GM19397 (cell line): ENCODE measurements around the gene IL31.
"Not testable (repeated sequence)": the region's sequence is repeated elsewhere in the genome, so short reads cannot be mapped to it uniquely, and the experiment has no call there.

Experiments used
- ATAC-seq: cut with Tn5 transposase; IDR thresholded peaks from one replicate; pipeline ENCODE4 v1.9.1; 2021; ENCODE audit warnings: mild to moderate bottlenecking, moderate library complexity; ENCODE audit not compliant: unreplicated experiment

IL31 gene

GRCh38 chr12:122174155-122174845 lies at the start of gene IL31:
Gene IL31 (minus strand): TSS chr12:122174221. CDS start chr12:122174172, 49 bp downstream.
- no peak for ATAC-seq

DNA sequence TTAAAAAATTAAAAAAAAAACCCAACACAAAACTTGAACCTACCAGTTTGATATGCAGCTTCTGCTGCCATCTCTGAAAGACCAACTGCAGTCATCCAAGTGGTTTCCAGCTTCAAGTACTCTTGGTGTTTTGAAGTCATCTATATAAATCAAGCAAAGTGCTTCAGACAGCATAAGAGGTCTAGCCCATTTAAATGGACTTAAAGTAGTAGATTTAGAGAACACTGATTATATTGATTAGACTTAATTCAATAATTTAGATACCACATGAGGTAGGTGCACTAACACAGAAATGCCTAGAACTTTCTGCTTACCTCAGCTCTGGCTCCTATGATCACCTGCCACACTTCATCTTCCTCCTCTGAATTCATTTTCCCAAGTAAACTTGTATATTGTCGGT lies 42.4 kb upstream of the IL31 start:
- ATAC-seq: no peak

DNA sequence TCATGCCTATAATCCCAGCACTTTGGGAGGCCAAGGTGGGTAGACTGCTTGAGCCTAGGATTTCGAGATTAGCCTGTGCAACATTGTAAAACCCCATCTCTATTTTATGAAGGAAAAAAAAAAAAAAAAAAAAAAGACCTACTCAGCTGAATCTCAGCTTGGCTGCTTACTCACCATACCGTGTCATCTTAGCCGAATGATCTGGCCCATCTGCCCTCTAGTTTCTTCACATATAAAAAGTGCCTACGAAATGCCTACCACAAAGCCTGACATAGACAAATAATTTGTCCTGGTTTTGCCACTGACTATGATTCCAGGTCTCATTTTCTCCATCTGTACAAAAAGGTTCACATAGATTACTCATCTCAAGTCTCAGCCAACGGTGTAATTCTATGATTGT lies 41.8 kb upstream of the IL31 start:
- no peak for ATAC-seq

DNA sequence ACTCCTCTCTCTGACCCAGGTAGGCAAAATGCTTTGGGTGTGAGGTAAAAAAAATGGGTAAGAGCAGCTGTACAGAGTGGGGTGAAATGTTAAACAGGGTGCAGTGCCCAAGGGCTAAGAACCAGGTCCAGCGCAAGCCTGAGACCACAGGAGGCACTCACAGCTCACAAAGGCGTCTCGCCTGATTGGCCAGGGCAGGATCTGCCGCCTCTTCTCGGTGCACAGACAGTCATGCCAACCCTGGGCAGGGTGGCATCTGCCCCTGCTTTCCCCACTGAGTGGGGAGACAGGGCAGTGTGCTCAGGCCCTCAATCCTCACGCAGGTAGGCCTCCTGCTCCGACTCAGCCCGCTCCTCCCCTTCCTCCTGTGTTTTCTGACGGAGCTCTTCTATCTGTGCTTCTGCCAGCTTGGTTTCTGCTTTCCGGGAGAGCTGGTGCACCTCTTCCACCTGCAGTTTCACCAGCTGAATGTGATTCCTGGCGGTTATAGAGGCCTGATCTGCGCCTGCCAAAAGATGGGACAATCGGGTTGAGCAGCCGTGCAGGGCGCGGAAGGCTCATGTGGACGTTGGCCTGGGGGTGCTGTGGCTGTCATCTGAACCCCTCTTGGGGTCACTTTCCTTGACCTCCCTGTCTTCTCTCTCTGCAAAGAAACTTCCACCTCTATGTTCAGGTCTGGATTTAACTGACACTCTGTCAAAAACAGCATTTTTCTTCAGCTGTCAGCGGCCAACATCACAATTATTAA lies 34.2 kb upstream of the IL31 start:
- no peak for ATAC-seq

GRCh38 chr12:122207391-122207790 lies 33.4 kb upstream of the IL31 start:
- ATAC-seq: no peak

GRCh38 chr12:122206976-122207375 lies 33.0 kb upstream of the IL31 start:
- ATAC-seq: no peak

- no peak for ATAC-seq
Observed at GRCh38 chr12:122206111-122206881, 32.3 kb upstream of the IL31 start.

DNA sequence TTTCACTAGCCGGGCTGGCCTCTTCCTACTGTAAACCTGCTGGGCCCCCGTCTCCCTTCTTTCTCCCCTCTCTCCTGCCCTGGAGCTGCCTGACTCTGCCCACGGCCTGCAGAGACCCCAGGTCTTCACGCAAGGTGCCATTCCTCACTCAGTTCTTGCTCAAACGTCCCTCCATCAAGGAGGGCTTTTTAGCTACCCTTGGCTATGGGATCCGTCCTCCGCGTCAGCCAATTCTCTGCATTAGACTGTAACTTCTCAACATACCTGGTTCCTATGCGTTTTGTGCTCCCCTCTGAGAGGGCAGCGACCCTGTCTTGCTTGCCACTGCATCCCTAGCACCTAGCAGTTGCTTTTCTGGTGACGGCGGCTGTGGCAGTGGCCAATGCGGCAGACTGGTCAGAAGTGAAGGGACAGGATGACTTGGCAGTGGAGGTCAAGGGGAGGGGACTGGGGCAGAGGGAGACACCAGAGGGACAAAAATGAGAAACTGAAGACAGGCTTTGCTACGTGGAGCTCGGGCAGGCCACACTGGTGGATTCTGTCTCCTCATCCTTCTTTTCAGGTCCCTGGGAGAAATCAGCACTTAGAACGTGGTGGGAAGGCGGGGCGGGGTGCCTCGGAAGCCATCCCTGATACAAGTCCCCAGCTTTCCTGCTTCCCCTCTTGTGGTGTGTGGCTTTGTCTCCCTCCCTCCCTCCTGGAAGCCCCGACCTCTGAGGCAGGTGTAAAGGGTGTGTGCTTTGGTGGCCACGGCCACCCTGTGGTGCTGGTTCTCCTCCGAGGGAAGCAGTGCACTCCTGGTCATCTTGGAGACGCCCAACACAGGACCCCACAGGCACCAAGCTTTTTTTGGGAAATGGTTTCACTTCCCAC lies 31.3 kb upstream of the IL31 start:
- no peak for ATAC-seq

- no peak for ATAC-seq
Observed at GRCh38 chr12:122204167-122205052, 30.4 kb upstream of the IL31 start.

DNA sequence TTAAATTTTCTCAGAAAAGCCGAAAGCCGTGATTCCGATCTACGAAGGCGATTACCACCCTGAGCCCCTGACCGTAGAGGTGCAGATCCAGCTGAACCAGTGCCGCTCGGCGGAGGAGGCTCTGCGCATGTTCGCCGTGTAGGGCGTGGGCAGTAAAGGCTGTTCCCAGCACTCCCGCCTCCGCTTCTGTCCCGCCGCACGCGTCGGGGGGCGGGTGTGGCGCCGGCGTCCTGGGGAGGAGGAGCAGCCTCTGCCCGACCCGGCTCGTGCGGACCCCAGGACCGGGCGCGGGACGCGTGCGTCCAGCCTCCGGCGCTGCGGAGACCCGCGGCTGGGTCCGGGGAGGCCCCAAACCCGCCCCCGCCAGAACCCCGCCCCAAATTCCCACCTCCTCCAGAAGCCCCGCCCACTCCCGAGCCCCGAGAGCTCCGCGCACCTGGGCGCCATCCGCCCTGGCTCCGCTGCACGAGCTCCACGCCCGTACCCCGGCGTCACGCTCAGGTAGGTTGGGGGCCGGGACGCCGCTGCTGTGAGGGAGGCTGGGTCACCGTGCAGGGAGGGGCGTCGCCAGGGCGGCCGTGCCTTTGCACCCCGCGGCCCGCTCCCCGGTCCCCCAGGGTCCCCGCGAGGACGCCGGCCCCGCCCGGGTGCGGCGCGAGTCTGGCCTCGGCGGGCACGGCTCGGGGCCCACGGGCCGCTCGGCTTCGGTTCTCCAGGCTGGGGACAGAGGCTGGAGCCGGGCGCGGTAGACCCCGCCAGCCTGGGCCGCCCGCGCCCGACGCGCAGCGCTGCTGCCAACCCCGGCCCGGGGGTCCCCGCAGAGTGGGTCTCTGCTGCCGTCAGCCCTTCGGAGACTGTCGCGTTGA lies 29.5 kb upstream of the IL31 start, which contains the start of gene B3GNT4:
B3GNT4 (plus strand) TSS at position 409 of the 866 bp plus-strand sequence. CDS start 910 bp downstream, outside the sequence.
- no peak for ATAC-seq

- ATAC-seq: not testable (repeated sequence)
Observed at GRCh38 chr12:122202811-122203210, 28.8 kb upstream of the IL31 start.

GRCh38 chr12:122202017-122202416 lies 28.0 kb upstream of the IL31 start:
- no peak for ATAC-seq

DNA sequence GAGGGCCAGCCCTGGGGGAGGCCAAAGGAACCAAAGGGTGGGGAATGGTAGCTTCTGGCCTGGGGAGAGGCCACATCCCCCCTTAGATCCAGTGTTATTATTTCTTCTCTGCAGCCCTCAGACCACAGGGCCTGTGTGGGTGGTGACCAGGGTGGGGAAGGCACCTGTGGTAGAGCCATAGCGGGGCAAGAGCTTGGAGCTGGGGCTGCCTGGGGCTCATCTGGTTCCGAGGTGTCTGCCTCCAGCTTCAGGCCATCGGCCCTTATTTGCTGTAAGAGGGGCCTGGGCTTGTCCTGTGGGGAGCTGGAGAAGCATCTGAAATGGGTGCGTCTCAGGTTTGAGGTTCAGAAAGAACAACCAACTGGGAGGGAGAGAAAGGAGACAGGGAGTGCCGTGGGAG lies 27.4 kb upstream of the IL31 start:
- no peak for ATAC-seq

DNA sequence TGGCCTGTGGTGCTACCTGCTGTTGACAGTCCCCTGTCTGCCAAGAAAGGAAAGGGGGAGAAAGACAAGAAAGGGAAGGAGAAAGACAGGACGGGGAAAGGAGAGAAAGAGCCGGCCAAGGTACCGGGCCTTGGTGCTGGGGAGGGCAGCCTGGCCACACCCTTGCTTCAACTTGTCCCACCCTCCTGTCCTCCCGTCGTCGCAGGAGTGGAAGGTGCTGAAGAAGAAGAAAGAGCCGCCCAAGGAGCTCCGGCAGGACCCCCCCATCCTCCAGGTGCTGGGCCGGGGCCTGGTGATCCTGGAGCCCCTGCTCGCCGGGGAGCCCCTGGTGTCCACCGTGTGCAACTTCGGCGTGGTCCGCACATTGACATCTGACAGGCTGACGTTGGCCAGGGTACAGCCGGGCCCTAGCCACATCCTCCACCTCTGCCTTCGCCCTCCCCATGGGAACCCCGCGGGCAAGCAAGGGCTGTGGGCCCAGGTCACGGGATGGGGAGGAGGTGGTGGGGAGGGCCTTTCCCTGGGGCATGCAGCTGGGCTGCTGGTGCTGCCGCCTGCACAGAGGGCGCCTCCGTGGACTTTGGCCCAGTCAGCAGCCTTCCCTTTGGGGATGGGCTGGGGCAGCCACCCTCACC lies 26.6 kb upstream of the IL31 start:
- ATAC-seq: no peak

DNA sequence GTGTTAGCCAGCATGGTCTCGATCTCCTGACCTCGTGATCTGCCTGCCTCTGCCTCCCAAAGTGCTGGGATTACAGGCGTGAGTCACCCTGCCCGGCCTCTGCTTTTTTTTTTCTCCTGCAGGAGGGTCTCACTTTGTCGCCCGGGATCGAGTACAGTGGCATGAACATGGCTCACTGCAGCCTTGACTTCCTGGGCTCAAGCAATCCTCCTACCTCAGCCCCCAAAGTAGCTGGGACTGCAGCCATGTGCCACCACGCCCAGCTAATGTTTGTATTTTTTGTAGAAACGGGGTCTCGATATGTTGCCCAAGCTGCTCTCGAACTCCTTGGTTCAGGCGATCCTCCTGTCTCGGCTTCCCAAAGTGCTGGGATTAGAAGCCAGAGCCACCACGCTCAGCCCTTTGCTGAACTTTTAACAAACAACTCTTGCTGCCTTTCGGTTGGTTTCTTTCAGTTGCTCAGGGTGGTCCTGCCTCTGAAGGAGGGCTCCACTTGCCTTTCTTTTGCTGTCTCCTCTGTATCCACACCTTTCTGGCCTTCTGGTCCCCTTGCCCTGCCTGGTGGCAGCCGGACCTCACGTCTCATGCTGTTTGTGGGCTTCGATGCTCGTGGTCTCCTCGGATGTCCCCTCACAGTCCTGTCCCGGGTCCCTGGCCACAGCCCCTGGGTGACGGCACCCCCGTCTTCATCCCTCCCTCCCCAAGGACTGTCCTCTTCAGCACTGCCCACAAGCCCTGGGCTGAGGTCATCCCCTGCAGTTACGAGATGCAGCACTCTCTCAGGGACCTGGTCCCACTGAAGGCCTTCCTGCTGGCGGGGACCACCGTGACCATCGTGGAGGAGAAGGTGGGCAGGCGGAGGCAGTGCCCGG lies 25.7 kb upstream of the IL31 start:
- ATAC-seq: no peak

- ATAC-seq: no peak
Observed at GRCh38 chr12:122197612-122197966, 23.6 kb upstream of the IL31 start.

DNA sequence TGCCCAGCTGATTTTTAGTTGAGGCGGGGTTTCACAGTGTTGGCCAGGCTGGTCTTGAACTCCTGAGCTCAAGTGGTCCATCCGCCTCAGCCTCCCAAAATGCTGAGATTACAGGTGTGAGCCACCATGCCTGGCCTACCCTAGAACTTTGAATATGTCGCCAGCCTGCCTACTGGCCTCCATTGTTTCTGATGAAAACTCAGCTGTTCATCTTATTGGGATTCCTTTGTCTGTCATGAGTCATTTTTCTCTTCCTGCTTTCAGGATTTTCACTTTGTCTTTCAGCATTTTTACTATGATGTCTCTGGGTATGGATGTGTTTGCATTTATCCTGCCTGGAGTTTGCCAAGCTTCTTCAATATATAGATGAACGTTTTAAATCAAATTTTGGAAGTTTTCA lies 21.4 kb upstream of the IL31 start:
- no peak for ATAC-seq
